ENCODE results near the gene GAMT.
"Not testable (repeated sequence)": the region's sequence is repeated elsewhere in the genome, so short reads cannot be mapped to it uniquely, and the experiment has no call there.

The GAMT gene

GRCh38 chr19:1401138-1401888 is at the start of gene GAMT:
Gene GAMT, minus strand, starts transcription at chr19:1401542. Its CDS starts 66 bp downstream, at chr19:1401476.
- DNase-seq: peak; percentile 47

- no peak for DNase-seq
Observed at GRCh38 chr19:1449467-1450442, 48.4 kb upstream of the GAMT start, which contains the start of gene APC2. Gene APC2, plus strand, starts transcription at chr19:1450121. Its CDS starts 2,881 bp downstream, at chr19:1453002.

DNA sequence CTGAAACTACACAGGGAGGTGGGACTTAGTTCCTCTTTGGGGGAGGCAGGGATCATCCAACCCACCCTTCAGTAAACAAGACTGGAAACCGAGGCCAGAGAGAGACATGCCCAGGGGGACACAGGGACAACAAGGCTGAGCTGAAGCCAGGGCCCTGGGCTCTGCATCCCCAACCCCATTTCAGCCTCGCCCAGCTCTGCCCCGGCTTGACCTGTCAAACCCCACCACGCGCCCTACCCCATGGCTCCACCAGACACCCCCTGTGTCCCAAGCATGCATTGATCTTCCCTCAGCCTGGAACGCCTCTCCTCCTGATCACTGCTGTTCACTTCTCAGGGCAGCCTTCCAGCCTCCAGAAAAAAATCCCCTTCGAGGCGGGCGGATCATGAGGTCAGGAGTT is 46.6 kb upstream of the GAMT start:
- DNase-seq: no peak

DNA sequence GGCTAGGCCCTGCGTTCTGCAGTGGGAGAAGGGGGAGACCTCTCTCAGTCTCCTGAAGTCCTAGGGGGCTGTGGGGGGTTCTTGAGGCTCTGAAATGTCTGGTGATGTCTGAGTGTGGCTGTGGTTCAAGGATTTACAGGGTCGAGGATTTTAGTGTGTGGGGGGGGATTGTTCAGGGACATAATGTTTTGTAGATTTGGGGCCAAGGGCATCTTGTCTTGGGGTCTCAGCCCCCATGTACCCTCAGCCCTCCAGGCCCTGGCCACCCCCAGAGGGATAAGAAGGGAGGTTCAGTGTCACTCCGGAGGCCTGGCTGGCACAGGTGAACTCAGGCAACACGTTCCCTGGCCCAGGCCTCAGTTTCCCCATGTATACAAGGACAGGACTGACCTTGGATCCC is 46.2 kb upstream of the GAMT start:
- DNase-seq: no peak

GRCh38 chr19:1446713-1447481 is 45.6 kb upstream of the GAMT start:
- peak; percentile 25 for DNase-seq

GRCh38 chr19:1445932-1446712 is 44.8 kb upstream of the GAMT start:
- DNase-seq: no peak

- peak; percentile 76 for DNase-seq
Observed at GRCh38 chr19:1445185-1445931, 44.0 kb upstream of the GAMT start.

- DNase-seq: no peak
Observed at GRCh38 chr19:1441677-1442438, 40.5 kb upstream of the GAMT start.

DNA sequence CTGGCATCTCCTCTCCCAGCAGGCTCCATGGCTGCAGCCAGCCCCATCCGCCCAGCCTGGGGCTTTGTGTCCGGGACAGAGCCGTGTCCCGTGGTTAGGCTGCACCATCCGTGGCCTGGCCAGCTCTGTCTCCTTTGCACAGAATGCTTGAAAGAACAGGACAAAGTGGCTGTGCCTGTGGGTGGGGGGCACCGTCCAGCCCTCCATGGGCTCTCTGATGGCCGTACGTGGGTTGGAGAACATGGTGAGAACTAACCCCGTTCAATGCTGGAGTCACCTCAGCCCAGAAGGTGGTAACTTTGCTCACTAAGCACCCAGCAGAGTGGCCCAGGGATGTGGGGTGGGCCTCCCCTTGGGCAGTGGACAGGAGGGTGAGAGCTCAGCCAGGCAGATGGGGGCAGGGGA is 39.7 kb upstream of the GAMT start:
- DNase-seq: no peak

GRCh38 chr19:1440418-1440801 is 39.1 kb upstream of the GAMT start:
- DNase-seq: no peak

GRCh38 chr19:1439525-1440417 is 38.4 kb upstream of the GAMT start:
- not testable (repeated sequence) for DNase-seq

GRCh38 chr19:1438933-1439354 is 37.6 kb upstream of the GAMT start:
- DNase-seq: no peak

- peak; percentile 96 for DNase-seq
Observed at GRCh38 chr19:1438035-1438932, 36.9 kb upstream of the GAMT start, which contains the start of gene RPS15. Gene RPS15, plus strand, starts transcription at chr19:1438396. Its CDS starts 30 bp downstream, at chr19:1438426.

GRCh38 chr19:1437609-1438008 is 36.3 kb upstream of the GAMT start:
- DNase-seq: no peak

DNA sequence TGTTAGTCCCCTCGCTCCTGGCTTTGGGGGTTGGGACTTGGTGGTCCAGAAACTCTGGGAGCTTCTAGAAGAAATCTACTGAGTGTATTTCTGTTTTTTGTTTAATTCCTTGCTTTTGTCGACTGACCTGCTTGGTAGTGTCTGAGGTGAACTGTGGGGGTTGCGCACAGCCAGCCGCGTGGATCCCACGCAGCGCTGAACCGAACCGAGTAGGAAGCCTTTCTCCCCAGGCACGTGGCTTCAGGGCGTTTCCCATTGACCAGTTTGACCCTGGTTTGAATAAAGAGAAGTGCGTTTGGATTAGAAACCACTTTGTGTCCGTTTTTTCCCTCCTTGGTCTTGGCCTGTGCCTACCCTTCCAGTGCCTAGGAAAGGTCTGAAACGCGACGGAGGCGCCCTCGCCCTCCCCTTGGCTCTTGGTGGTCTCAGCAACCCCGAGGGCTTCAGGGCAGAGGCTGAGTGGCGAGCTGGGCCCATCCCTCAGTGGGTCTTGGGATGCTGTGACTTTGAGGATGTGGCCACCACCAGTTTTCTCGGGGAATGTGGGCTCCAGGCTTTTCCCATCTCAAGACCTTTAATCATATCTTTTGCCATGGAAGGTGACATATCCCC is 34.1 kb upstream of the GAMT start:
- no peak for DNase-seq

GRCh38 chr19:1434577-1435060 is 33.3 kb upstream of the GAMT start:
- no peak for DNase-seq

GRCh38 chr19:1434040-1434366 is 32.7 kb upstream of the GAMT start:
- DNase-seq: no peak
